DMS114 treated with DMSO at 0.1 percent for 48 hours (cell line): Measurements from ENCODE around the gene SHCBP1.

Source experiments
- DNase-seq: peaks from one replicate; lab custom pipeline; 2025; ENCODE audit not compliant: unreplicated experiment; lab: John Stamatoyannopoulos, UW

Gene SHCBP1

DNA sequence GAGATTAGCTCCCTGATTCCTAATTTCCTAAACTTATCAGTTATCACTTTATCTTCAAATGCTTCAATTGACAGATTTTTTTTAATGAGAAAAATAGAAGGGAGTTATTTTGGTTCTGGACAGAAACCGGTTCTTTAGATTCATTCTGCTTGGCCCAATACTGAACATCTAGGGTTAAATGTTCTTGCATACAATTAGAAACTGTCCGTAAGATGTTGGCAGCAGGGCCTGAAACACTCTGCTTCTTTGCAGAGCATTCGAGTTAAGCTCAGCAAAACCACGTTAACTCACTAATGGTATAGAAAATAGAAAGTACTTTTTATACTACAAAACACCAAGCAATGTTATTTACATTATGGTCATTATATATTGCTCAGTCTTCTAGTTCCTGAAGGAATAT, 7.2 kb downstream of the SHCBP1 start:
- DNase-seq, result no peak

DNA sequence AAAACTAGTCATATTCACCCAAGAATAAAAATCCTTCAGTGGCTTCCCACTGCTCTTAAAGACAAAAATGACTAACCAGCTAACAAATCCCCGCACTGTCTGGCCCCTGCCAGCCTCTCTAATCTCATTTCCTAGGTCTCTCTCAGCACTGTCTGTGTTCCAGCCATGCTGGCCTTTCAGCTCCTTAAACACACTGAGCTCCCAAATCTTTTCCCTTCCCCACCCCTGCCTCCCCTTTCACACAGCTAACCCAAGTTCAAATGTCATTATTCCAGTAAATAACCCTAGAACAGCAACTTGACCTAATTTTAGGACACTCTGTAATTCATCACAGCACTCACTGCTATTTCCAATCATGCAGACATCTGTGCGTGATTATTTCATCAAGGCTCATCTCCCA, 7.8 kb downstream of the SHCBP1 start:
- DNase-seq, result no peak

GRCh38 chr16:46612121-46612520, 9.1 kb downstream of the SHCBP1 start:
- DNase-seq, result no peak

DNA sequence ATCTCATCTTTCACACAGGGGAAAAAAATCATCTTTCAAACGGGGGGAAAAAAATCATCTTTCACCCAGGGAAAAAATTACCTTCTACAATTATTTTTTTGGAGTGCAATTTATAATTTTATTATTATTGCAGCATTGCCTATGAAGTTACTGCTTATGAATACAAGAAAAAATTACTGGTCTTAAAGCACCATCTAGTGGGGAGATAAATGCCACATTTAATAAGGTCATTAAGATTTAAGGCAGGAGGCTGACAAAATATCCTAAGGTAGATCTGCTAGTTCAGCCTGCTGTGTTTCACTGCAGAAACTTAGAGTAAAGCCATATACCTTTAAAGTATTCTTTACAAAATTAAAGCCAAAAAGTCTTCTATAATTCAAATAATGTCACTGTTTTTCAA, 13.7 kb downstream of the SHCBP1 start:
- DNase-seq, result peak; percentile 30

GRCh38 chr16:46606231-46606630, 14.9 kb downstream of the SHCBP1 start:
- no peak for DNase-seq

DNA sequence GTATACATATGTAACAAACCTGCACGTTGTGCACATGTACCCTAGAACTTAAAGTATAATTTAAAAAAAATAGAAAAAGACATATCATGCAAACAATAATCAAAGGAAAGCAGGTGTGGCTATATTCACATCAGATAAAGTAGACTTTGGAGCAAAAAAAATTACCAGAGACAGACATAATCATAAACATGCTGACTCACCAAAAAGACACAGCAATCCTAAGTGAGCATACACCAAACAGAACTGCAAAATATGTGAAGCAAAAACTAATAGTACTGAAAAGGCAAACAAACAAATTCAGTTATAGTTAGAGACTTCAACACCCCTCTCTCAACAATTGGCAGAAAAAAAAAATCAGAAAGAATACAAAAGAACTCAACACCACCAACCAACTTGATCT, 29.9 kb downstream of the SHCBP1 start:
- DNase-seq, result no peak

- no peak for DNase-seq
Measured at GRCh38 chr16:46586011-46586577, 35.1 kb downstream of the SHCBP1 start.

DNA sequence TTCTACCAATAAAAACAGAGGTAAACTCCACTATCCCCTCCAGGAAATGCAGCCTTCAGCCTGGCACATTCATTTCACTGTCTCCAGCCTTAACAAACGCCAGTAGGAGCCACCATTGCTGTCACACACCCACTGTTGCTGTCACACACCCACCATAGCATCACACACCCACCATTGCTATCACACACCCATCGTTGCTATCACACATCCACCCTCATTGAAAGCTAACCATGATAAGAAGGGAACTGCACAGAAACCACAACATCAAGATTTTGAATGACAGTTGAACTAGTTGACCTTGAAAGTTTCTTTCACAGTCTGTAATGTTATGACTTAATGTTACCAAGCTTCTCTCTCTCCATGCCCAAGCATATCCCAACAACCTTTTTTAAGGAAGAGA, 38.1 kb downstream of the SHCBP1 start:
- no peak for DNase-seq

DNA sequence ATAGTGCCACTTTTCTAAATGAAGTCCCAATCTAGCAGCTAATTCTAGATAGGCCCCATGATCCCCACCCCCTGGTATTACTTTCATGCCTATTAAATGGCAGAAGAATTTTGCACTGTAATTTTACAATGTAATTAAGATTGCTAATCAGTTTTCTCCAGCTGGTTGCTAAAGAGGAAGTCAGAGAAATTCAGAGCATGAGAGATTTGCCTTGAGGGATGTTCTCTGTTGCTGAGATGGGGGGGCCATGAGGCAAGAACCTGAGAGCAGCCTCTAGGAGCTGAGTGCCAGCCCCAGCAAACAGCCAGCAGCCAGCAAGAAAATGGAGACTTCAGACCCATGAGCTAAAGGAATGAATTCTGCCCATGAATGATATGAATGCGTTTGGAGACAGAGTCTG, 38.9 kb downstream of the SHCBP1 start:
- DNase-seq, result no peak

GRCh38 chr16:46577988-46578579, 43.1 kb downstream of the SHCBP1 start:
- DNase-seq, result no peak

DNA sequence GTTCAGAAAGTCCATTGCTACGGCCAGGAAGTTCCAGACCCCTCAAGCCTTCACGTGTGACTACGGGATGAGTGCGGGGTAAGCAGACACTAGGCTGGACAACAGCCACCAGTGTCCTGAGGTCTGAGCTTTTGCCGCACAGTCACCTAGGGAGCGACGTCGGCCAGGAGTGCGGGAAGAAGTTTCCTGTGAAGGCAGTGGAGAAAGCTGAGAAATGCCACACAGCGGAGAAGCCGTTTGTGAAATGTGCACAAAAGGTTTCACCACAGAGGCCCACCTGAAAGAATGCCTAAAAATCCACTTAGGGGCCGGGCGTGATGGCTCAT, 47.4 kb downstream of the SHCBP1 start:
- DNase-seq, result no peak

- DNase-seq, result no peak
Measured at GRCh38 chr16:46573008-46573833, 48.0 kb downstream of the SHCBP1 start.

- no peak for DNase-seq
Measured at GRCh38 chr16:46569231-46569735, 51.9 kb downstream of the SHCBP1 start.

DNA sequence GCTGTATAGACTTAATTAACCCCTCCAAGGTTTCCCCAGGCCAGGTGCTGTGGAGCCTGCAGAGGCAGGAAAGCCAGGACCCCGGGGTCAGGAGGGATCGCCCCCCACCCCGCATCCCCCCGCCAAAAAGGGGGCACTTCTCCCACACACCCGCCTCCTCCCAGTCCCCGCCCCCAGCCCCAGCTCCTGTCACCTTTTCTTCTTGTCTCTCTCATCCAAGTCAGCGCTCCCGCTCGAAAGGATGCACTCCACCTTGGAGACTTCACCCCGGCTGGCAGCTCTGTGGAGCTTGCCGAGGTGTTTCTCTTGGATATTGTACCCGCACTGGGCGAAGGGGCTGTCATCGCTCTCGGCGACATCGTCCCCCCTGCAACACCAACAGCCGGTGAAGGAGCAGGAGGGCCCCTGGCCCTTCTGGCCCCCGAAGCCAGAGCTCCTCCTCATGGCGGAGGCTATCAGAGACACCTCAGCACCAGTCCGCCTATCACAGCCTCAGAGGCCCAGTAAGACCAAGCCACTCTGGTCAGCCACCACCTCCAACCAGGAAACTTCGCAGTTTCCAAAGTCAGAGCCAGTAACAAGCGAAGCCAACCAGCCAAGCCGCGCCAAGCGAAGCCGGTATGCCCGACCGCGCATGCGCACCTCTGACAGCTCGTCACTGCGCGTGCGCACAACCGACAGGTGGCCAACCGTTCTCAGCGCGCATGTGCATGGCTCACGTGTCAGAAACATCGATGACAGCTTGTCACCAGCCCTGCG, 52.5 kb downstream of the SHCBP1 start:
- no peak for DNase-seq

DNA sequence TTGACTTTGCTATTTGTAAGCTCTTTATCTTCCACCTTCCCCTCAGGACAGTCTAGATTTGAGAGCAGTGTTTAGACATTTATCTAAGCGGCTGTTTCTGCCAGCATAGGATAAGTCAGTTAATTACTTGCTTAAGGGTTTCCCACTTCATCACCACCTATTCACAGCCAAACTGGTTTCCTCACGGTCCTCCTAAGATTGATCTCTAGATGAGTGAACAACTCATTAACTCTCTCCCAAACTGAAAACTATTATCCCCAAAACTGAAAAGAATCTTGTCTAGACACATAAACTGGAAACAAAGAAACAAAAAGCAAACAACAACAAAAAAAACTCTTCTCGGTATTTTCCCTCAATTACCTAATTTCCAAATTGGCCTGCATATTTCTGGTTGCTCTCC, 58.2 kb downstream of the SHCBP1 start:
- no peak for DNase-seq

- DNase-seq, result no peak
Measured at GRCh38 chr16:46558018-46558417, 63.2 kb downstream of the SHCBP1 start.

DNA sequence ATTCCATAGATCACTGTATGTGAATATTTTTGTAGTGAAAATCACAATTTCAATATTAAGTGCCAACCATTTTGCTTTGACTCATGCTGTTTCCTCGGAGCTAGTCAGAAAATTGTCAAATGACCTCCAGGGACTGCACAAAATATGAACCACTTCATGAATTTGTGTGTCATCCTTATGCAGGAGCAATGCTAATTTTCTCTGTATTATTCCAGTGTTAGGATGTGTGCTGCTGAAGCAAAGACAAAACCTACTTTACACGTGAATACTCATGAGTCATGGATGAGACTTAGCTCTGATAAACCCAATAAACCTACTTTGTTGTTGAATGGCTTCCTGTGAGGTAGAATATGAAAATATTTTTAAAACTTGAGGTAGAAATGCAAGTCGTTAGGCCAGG, 65.2 kb downstream of the SHCBP1 start:
- DNase-seq, result no peak

DNA sequence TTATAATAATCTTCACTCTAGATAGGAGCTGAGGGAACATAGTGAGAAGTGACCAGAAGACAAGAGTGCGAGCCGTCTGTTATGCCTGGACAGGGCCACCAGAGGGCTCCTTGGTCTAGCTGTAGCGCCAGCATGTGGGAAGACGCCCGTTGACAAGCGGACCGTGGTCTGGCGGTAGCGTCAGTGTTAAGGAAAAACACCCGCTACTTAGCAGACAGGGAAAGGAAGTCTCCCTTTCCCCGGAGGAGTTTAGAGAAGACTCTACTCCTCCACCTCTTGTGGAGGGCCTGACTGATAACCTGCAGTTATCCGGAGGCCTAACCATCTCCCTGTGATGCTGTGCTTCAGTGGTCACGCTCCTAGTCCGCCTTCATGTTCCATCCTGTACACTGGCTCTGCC, 66.7 kb downstream of the SHCBP1 start:
- DNase-seq, result peak; percentile 72

- DNase-seq, result no peak
Measured at GRCh38 chr16:46549477-46549876, 71.7 kb downstream of the SHCBP1 start.
